ENCODE measurements around the gene ETFA. TPM values are rescaled to one million over a fixed set of nuclear protein-coding genes. Genes with fewer than 3 reads are reported as not detected.

Gene ETFA
- total and polyA plus RNA-seq, 2 of the 8 experiments (the other 6 are each of a cell fraction or from before 2014, with no cell fraction given): 60.9 to 90.0 TPM

- Histone ChIP-seq H3K9me3 (ENCODE audit: insufficient read depth in 2 of 2, low read depth in 1 of 2, low read length in 1 of 2) (no peaks in the 10 kb centered on the region), H3K14ac (ENCODE audit: insufficient read length) (no peak overlapping the region), H2BK5ac (ENCODE audit: low read depth, low read length) (no peak overlapping the region), H3K79me2 (ENCODE audit: control insufficient read depth in 1 of 2, insufficient read depth in 2 of 2, low read length in 2 of 2) (no peaks in the 10 kb centered on the region), H2BK15ac (ENCODE audit: low read length) (no peak overlapping the region), H3K27me3 (replicated peaks in 1 of 4; ENCODE audit: control insufficient read depth in 3 of 4, extremely low read depth in 1 of 4, insufficient read depth in 3 of 4, low read length in 3 of 4) (no peaks in the 10 kb centered on the region), H3K56ac (replicated peaks; ENCODE audit: insufficient read length, low read depth, low read length) (no peak overlapping the region), H2AFZ (ENCODE audit: low read length) (no peak overlapping the region), H3K27ac (ENCODE audit: low read depth, low read length) (no peak overlapping the region), H2BK120ac (replicated peaks; ENCODE audit: low read depth, low read length) (no peak overlapping the region), H4K8ac (ENCODE audit: extremely low read depth, insufficient read depth, low read length) (no peak overlapping the region; the same call in 1 of the 2 replicates), H4K91ac (replicated peaks; ENCODE audit: insufficient read length, low read length) (no peak overlapping the region), H4K5ac (ENCODE audit: insufficient read length, low read depth, low read length) (no peak overlapping the region), H3K4ac (replicated peaks; ENCODE audit: insufficient read length, low read depth, low read length) (no peak overlapping the region), H3K4me3 (ENCODE audit: extremely low read depth in 1 of 4, insufficient read depth in 2 of 4, low read depth in 3 of 4, low read length in 4 of 4) (no peak overlapping the region), H2BK12ac (ENCODE audit: low read depth, low read length) (no peak overlapping the region), H3K23me2 (ENCODE audit: low read depth, low read length) (no peaks in the 10 kb centered on the region), H3K9ac (replicated peaks in 1 of 4; ENCODE audit: extremely low read depth in 1 of 4, low read depth in 3 of 4, low read length in 3 of 4) (no peak overlapping the region), H3K4me2 (ENCODE audit: insufficient read depth in 1 of 2, low read depth in 2 of 2, low read length in 2 of 2) (no peak overlapping the region), H4K20me1 (replicated peaks in 1 of 2; ENCODE audit: control insufficient read depth in 1 of 2, insufficient read depth in 2 of 2, low read length in 2 of 2) (no peaks in the 10 kb centered on the region), H3K18ac (ENCODE audit: extremely low read depth, low read length) (no peak overlapping the region), H3K23ac (ENCODE audit: insufficient read length) (no peak overlapping the region), H3K36me3 (ENCODE audit: control insufficient read depth in 2 of 4, insufficient read depth in 4 of 4, low read length in 3 of 4) (no peaks in the 10 kb centered on the region), H2BK20ac (ENCODE audit: low read length) (no peak overlapping the region), H3K79me1 (ENCODE audit: low read depth, low read length) (no peaks in the 10 kb centered on the region), H2AK5ac (ENCODE audit: low read depth, low read length) (no peak overlapping the region), H3K4me1 (replicated peaks in 1 of 4; ENCODE audit: control insufficient read depth in 3 of 4, insufficient read depth in 4 of 4, low read length in 3 of 4) (peaks cover 0 to 10% (median 2%) of the 10 kb centered on the region in 4 experiments; a peak in 1 of 7 replicates)
- TF ChIP-seq TEAD4 (IDR thresholded peaks at IDR 0.05; ENCODE audit: low read depth, low read length) (no peak), SP4 (IDR thresholded peaks at IDR 0.05; ENCODE audit: low read length) (no peak)
- FAIRE-seq (no peak), DNase-seq (ENCODE audit: low read depth in 1 of 2, low spot score in 2 of 2) (no peak)
- 89% methylated on average over 15 of the region's 15 CpGs; no CpG with 5 or more reads in 1 of the 2 experiments for WGBS, 2 experiments (ENCODE audit: extremely low coverage in 1 of 2, insufficient coverage in 1 of 2, insufficient read length in 1 of 2, insufficient replicate concordance in 2 of 2, low coverage in 1 of 2, low lambda C conversion rate in 2 of 2, missing lambda C conversion rate in 1 of 2)
- CTCF ChIA-PET (ENCODE audit: partially characterized antibody): interaction anchor here (1.1 to 9.7 kb wide), 3 partner anchors 15 to 27 kb away, joined by 3 to 89 read pairs (median 23); no protein-coding TSS in a partner anchor
- POLR2A ChIA-PET (ENCODE audit: partially characterized antibody): interaction anchor here (0.8 kb wide), 1 partner anchor 10 kb away, joined by 3 read pairs; no protein-coding TSS in a partner anchor
These were observed 145.3 kb downstream of the ETFA start for GRCh38 chr15:76165951-76166350.

Other genes with a start within 250 kb of the ETFA start
- 0.33 and 0.99 TPM in 2 replicates for gene ISL2, start 25.3 kb upstream of the ETFA start, total RNA-seq (2021; fragmentation: NEBNext Ultra II Directional; extraction: Animal tissue kit (Norgen Biotek cat#: 25700))
- 0.32 and 0.82 TPM in 2 replicates for gene ISL2, start 25.3 kb upstream of the ETFA start, polyA plus RNA-seq (2011; rRNA removed)

All from H1 (cell line).